HG03196 (cell line): ENCODE measurements around the gene SNRK.

Experiments
- ATAC-seq: cut with Tn5 transposase; IDR thresholded peaks from one replicate; pipeline ENCODE4 v1.9.1; 2021; ENCODE audit not compliant: unreplicated experiment

The SNRK gene

DNA sequence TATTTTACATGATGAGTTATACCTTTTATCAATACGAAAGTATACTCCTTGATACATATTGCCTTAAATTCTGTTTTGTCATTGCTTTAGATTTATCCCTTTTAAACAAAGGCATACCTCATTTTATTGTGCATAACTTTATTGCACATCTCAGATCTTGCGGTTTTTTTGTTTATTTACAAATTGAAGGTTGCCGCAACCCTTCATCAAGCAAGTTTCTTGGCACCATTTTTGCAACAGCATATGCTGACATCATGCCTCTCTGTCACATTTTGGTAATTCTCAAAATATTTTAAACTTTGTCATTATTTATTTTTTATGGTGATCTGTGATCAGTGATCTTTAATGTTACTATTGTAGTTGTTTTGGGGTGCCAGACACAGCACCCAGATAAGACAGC lies 20.9 kb downstream of the SNRK start:
- no peak for ATAC-seq

DNA sequence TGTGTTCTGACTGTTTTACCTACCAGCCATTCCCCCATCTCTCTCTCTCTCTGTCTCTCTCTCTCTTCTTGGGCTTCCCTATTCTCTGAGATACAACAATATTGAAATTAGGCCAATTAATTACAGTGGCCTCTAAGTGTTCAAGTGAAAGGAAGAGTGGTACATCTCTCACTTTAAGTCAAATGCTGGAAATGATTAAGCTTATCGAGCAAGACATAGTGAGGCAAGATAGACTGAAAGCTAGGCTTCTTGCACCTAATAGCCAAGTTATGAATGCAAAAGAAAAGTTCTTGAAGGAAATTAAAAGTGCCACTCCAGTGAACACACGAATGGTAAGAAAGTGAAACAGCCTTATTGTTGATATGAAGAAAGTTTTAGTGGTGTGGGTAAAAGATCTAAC lies 21.3 kb downstream of the SNRK start:
- no peak for ATAC-seq

DNA sequence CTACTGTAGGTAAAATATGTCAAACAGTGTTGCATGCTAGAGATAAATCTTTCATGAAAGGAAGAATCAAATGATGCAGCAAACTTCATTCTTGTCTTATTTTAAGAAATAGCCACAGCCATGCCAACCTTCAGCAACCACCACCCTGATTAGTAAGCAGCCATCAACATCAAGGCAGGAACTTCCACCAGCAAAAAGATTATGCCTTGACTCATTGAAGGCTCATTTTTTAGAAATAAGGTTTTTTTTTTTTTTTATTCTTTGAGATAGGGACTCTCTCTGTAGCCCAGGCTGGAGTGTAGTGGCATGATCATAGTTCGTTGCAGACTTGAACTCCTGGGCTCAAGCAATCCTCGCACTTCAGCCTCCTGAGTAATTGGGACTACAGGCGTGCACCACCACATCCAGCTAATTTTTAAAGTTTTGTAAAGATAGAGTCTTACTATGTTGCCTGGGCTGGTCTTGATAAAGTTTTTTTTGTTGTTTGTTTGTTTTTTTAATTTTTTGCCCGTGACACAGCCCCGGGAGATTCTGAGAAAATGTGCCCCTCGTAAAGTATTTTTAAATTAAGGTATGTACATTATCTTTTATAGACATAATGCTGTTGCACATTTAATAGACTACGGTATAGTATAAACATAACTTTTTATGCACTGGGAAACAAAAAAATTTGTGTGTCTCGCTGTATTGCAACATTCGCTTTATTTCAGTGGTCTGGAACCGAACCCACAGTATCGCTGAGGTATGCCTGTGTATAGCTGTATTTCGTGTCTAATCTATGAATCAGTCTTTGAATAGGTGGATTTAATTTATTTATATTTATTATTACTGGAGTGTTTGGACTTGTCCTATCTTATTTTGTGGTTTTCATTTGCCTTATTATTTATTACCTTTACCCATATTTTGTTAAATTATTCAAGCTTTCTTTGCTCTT lies 23.3 kb downstream of the SNRK start:
- no peak for ATAC-seq

DNA sequence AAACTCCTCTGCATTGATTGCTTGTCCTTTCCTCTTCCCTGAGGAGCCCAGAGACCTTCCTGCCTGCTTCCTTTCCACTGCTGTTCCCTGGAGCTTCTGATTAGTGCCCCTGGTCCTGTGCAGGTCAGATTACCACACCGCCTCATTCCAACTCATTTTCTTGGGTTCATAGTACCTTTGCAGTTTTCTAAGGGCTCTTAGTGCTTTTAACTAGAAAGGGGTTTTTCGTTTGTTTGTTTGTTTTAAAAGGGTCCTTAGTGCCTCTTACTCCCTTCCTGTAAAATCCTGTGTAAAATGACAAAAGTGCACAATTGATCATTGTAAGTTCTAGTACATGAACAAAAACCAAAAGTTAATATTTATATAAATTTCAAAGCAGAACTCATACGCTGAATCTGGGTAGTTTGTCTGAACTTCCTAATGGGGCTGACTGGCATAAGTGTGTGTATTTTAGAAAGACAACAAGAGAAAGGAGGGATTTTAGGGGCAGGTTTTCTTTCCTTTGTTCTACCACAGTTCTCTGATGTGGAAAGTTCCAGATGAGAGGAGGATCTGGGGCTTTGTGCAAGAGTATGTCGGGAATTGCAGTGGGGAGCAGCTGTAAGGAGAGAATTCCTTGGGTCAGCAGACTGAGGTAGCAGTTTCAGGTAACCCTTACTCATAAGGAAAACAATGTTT lies 30.6 kb downstream of the SNRK start:
- no peak for ATAC-seq

DNA sequence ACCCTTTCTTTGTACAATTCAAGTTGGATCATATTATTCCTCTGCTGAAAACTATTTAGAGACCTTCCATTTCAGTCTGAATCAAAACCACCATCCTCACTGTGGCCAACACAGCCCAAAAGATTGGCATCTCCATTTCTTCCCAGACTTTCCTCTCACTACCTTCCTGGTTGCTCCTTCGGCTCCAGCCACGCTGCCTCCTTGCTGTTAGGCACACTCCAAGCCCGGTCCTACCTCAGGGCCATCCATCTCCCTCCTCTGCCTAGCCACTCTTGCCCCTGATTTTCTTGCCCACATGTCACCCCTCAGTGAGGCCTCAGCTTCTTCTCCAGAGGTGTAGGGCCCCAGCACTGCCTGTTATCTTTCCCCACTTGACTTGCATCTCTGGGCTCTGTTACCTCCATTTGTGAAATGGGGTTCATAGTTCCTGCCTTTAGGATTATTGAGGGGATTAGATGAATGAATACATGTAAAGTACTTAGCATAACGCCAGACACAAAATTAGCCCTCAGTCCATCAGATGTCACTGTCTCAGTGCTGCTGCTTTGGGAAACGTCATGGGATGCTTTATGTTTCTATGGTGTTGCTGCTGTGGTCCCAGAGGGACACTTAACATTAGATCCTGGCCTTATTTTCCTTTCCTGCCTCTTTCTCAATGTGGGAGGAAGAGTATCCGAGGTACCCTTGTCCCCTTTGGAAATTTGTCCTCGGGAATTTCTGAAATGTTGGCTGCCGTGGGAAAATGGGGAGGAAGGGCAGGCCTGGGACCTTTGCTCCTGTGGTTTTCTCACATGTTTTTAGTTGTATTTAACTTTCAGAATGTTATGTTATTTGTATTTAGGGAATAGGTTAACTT lies 31.3 kb downstream of the SNRK start:
- no peak for ATAC-seq

DNA sequence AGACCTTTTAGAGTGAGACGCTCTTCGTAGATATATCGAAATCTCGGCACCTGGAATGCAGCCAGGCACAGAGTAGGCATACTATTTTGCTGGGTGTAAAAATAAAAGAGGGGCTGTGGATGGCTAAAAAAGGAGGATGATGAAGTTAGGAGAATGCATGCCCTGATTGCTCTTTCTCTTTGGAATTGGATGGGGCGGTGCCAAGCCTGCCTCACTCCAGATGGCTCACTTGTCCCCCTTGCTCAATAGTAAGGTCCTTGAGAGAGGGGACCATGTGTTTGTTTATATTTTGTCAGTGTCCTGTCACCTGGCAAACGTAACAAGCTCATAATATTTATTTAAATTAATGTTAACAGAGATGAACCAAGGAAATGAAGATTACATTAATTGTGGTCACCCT lies 33.0 kb downstream of the SNRK start:
- ATAC-seq: no peak

DNA sequence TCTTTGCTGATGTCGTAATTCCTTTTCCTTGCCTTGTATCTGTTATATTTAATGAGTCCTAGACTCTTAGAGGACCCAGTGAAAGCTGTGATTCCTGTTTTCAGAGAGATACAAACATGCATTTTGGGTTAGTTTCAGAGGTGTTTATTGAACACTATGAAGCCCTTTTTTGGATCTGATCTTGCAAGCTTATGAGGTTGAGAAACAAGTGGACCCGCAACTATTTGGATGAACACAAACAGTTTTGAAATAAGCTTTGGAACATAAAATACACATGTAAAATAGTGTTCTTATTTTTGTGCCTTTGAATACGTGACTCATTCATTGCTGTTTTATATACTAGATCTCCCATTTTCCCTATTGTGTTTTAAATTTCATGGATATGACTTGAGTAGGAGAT lies 33.5 kb downstream of the SNRK start:
- no peak for ATAC-seq

DNA sequence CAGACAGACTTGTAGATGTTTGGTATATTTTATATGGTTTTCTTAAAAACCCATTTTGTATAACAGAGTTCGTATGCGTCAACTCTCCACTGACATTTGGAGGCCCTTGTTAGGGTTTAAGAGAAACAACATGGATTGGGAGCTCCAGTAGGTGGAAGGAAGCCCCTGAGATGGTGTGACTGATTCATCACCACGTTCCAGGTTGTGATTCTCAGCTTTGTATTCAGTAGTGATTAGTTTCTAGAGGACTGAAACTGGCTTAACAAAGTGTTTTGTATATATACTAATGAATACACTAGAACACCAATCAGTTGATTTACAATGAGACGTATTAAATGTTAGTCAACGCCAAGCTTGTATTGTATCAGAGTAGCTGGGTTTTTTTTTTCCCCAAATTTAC lies 33.9 kb downstream of the SNRK start:
- no peak for ATAC-seq

DNA sequence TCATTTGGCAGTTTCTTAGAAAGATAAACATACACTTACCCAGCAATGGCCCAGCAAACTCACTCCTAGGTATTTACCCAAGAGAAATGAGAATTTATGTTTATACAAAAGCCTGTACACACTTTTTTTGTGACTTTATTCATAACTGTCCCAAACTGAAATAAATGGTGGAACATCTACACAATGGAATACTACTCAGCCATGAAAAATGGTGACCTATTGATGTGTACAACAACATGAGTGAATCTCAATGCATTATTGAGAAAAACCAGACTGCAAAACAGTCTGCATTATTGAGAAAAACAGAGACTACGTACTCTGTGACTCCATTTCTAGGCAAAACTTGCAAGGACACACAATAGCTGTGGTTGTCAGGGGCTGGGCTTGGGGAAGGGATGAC lies 37.2 kb downstream of the SNRK start:
- no peak for ATAC-seq

DNA sequence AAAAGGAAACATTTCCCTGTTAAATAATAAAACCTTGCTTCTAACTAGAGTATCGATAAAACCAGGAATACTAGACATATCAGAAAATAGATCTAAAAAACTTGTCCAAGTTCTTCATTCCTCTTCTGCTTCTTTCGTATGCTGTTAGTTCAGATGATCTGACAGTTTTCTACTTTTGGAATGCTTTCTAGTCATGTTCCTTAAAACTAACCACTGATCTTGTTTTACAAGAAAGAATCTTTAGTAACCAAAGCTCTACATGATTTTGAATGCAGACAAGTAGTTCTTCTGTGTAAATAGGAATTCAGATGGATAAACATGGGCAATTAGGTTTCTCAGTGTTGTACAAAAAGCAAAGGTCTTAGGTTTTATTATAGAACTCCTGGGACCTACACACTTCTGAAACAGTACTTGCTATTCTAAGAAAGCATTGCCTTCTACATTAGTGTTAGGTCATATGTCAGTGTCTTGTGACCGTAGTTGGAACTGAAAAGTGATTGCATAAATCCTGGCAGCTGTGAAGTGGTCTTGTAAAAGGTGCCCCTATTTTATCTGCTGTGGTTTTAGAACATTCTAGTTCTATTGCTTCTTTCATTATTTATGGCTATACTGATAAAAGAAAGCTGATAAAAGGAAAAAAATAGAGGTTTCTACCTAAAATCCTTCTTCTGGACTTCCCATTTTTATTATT lies 40.7 kb downstream of the SNRK start:
- ATAC-seq: no peak

DNA sequence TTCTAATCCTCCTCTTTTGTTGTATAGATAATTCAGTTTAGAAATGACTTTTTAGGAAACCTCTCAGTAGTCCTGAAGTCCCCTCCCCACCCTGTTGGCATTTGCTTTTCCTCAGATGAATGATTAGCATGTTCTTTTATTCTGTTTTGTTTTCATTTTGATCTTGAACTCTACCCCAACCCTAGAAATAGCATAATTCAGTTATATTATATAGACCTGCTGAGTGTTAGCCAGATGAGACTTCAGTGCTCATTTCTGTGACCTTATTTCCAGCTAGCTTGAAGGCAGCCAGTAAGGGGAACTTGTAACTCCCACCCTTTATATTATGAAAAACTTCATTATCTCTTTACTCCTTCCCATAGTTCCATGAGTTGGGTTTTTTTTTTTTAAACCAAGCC lies 41.2 kb downstream of the SNRK start:
- ATAC-seq: no peak

DNA sequence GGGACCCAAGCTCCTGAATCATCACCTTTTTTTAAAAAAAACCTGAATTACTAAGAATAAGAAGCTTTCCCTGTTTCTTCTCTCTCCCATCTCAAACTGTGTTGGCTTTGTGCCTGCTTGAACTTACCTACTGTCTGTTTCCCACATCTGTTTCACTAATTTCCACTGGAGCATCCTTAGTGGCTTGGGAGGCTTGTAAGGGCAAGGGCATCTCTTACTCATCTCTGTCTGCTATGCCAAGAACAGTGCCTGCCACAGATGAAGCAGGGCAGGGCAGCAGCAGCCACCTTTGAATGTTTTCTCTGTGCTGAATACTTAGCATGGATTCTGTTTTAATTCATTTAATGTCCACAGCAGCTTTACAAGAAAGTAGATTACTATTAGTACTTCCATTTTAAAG lies 42.3 kb downstream of the SNRK start:
- ATAC-seq: no peak

DNA sequence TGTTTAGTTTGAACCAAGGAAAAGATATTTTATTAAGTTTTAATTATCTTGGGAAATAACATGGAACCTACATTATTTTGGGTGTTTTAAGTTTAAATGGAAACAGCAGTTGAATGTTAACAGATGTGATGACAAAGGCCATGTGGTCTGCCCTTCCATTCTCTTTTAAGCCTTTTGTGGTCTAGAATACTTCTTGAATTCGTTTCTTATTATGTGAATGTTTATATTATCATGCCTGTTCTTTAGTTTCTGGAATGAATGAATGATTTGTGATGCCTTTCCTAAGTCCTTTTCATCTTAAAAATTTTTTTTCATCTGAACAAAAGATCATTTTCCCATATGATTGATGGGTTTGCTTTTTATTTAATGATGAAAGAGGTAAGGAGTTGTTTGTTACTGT lies 44.6 kb downstream of the SNRK start:
- no peak for ATAC-seq

DNA sequence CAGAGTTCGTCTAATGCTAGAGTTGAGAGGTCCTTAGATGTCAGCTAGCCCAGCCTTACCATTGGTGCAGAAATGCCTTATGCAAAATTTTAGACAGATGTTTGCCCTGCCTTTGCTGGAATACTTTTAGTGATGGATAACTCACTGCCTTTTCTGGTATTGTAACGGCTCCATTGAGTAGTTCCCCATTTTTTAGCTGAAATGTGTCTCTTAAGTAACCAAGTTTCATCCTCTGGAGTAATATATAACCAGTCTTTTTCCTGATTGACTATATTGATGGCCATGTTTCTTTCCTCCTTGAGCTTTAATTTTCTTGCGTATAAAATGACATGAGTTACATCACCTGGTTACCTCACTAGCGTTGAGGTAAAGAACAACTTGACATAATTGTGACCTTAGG lies 45.0 kb downstream of the SNRK start:
- no peak for ATAC-seq

DNA sequence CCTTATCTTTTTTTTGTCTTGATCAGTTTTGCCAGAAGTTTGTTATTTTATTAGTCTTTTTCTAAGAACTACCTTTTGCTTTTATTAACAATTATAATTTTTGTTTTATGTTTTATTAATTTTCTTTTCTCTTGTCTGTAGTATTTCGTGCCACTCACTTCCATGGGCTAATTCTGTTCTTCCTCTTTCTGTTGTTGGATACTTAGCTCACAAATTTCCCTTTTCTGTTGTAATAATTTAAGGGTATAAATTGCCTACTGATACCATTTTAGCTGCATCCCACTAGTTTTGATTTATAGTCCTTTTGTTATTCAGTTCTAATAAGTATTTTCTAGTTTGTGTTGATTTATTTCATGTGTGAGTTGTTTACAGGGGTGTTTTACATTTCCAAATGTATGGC lies 48.6 kb downstream of the SNRK start:
- no peak for ATAC-seq

DNA sequence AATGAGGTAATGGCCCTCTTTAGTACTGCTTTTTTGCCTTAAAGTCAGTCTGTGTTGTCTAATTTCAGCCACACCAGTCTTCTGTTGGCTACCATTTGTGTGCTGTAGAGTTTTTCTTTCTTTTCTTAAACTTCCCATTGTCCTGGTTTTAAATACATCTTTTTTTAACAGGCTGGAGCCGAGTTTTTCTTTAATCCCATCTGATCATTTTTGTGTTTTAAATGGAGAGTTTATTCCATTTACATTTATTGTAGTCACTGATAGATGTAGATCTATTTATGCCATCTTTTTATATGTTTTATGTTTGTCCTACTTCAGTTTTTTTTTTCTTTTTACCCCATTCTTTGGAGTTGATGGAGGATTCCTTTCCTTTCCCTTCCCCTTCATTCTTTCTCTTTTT lies 49.5 kb downstream of the SNRK start:
- ATAC-seq: no peak

DNA sequence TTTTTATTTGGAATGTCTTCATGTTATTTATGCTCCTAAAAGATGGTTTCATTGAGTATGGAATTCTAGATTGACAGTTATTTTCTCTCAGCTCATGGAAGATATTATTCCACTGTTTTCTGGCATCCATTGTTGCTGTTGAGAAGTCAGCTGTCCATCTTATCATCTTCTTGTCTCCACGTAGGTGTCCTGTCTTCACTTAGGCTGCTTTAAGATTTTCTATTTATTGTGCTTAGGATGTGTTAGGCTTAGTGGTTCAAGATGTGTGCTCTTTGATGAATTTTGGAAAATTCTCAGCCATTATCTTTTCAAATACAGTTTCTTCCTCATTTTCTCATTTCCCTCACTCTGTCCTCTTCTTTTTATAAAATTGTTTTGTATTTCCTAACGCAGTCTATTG lies 52.0 kb downstream of the SNRK start:
- ATAC-seq: no peak

DNA sequence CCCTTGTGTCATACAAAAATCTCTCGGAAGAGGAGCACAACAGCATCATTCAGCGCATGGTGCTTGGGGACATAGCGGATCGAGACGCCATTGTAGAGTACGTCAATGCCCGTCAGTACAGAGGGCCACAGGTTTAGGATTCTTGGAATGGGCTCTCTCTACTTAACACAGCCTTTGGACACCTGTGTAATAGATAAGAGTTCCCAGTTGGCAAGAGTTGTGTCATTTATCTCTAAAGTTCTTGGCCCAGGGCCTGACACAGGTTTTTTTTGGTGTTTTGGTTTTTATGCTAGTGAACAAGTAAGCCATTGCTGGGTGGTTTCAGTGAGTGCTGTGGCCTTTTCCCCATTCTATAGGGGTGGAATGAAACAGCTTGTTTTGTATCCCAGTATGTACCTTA lies 54.1 kb downstream of the SNRK start:
- ATAC-seq: no peak

DNA sequence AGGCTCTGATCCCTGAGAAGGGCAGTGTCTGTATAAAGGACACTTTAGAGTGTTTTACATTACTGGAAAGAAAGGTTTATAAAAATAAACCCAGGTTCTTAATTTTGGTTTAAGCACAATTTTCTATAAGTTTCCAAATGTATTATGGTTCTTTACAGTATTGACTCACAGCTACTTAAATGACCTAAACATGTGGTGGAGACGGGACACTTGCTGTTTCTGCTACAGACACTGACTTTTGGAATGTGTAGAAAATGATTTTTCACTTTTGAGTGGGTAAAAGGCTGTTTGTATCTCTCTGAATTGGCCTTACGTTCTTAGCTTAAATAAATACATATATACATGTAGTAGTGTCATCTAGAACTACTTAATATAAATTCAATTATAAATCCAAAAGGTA lies 55.4 kb downstream of the SNRK start:
- no peak for ATAC-seq

DNA sequence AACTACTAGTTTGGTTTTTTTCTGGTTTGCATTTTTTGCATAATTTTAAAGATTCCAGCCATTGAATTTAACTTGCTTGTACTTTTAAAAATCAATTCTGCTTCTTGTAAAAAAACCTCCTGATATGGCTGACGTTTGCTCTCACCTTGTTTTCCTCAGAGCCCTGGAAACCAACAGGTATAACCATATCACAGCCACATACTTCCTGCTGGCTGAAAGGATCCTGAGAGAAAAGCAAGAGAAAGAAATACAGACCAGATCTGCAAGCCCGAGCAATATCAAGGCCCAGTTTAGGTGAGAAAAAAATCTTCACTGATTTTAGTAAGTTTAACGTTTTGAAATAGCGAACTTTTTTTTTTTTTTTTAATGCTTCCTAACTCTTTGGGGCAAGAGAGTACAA lies 56.8 kb downstream of the SNRK start:
- no peak for ATAC-seq

DNA sequence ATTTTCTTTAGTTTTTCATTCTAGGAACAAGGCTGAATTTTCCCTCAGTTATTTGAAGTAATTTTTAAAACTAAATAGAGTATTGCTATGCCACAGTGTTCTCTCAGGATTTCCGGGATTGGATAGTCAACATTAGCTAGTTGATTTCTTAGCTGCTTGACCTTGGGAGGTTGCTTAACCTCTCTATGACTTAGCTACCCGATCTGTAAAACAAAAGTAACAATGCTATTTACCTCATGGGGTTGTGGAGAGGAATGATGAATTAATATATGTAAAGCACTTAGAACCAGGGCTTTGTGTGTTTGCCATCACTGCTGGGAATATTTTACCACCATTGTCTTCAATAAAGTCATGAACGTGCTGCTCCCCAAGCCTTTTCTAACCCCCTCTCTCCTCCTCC lies 57.5 kb downstream of the SNRK start:
- no peak for ATAC-seq
